Esophagus squamous epithelium (tissue), 4 donors: Measurements from ENCODE around the gene CAPS.

Source experiments
- CTCF ChIP-seq, 6 experiments: fragments of 450-650 bp in 4 of 6; fragments of 200-600 bp in 2 of 6; sonication (generic) in 2 of 6; IDR thresholded peaks; one replicate each; pipeline ENCODE4 v1.5.1; 2016 to 2019; ENCODE audit warnings: antibody characterized with exemption in 6 of 6, mild to moderate bottlenecking in 4 of 6, moderate library complexity in 4 of 6
- POLR2A ChIP-seq, 4 donors: fragments of 450-650 bp; IDR thresholded peaks; one replicate each; pipeline ENCODE4 v1.6.1; 2017; ENCODE audit warnings: antibody characterized with exemption in 4 of 4, mild to moderate bottlenecking in 4 of 4, moderate library complexity in 3 of 4

DNA sequence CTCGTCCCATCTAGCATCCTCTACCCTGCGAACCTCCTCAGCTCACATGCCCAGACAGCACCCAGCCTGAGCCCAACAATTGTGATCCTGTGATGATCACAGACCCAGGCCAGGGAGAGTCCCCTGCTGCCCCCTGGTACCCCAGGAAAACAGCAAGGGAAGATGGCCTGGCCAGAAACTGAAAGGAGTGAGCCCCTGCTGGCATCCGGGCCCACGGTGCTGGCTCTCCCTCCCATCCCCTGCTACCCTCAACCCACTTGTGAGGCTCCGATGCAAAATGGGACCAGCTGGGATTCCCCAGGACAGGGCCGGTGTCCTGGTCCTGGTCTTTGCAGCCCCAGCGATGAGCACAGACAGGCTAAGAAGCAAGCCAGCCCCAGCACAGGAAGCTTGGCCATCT is 49.8 kb downstream of the CAPS start:
- TF ChIP-seq CTCF (IDR thresholded peaks at IDR 0.05) (no peak), POLR2A (IDR thresholded peaks at IDR 0.05) (no peak)
